GM23338 (cell line): ENCODE data around the gene ADD1. TPM values are rescaled to one million over a fixed set of nuclear protein-coding genes. Genes with fewer than 3 reads are reported as not detected.

Experiments
- ATAC-seq: fragments of 200-7000 bp; cut with Tn5 transposase; 3 replicates; pipeline ENCODE4 v1.9.1; 2020
- DNase-seq: peaks from one replicate; pipeline ENCODE4 v3.0.0-alpha.2; 2015; ENCODE audit warnings: low spot score
- H2AFZ ChIP-seq: fragments of 200-600 bp; sonication (generic); 2 replicates; pipeline ENCODE4 v1.8.0; 2016; ENCODE audit warnings: antibody characterized with exemption, mild to moderate bottlenecking, moderate library complexity
- H3F3A ChIP-seq: fragments of 200-600 bp; sonication (generic); replicated peaks from 2 replicates; pipeline ENCODE4 v1.8.0; 2017; ENCODE audit warnings: antibody characterized with exemption, mixed run types, low read depth
- H3K27ac ChIP-seq: fragments of 200-600 bp; sonication (generic); 2 replicates; pipeline ENCODE4 v1.6.1; 2016; ENCODE audit warnings: low read depth
- H3K27me3 ChIP-seq: fragments of 200-600 bp; sonication (generic); 2 replicates; pipeline ENCODE4 v1.8.0; 2016; ENCODE audit warnings: mild to moderate bottlenecking, mixed run types, moderate library complexity; ENCODE audit not compliant: insufficient read depth
- H3K36me3 ChIP-seq: fragments of 200-600 bp; sonication (generic); 2 replicates; pipeline ENCODE4 v1.8.0; 2016; ENCODE audit warnings: mild to moderate bottlenecking; ENCODE audit not compliant: insufficient read depth
- H3K4me1 ChIP-seq: fragments of 200-600 bp; sonication (generic); 2 replicates; pipeline ENCODE4 v1.8.0; 2016; ENCODE audit warnings: mild to moderate bottlenecking, moderate library complexity; ENCODE audit not compliant: insufficient read depth
- H3K4me2 ChIP-seq: fragments of 200-600 bp; sonication (generic); 2 replicates; pipeline ENCODE4 v1.7.1; 2017; ENCODE audit warnings: mixed run types
- H3K4me3 ChIP-seq: fragments of 200-600 bp; sonication (generic); 2 replicates; pipeline ENCODE4 v1.6.1; 2016; ENCODE audit warnings: mixed run types
- H3K79me2 ChIP-seq: fragments of 200-600 bp; sonication (generic); replicated peaks from 2 replicates; pipeline ENCODE4 v1.8.0; 2017; ENCODE audit warnings: mild to moderate bottlenecking; ENCODE audit not compliant: insufficient read depth
- H3K9me2 ChIP-seq: fragments of 200-600 bp; sonication (generic); 2 replicates; pipeline ENCODE4 v1.8.0; 2017; ENCODE audit not compliant: insufficient read depth
- H4K20me1 ChIP-seq: fragments of 200-600 bp; sonication (generic); replicated peaks from 2 replicates; pipeline ENCODE4 v1.8.0; 2017; ENCODE audit warnings: mild to moderate bottlenecking; ENCODE audit not compliant: insufficient read depth
- H3K27ac Mint-ChIP-seq: 2 replicates; pipeline ENCODE4 v1.8.0; 2020; ENCODE audit warnings: inconsistent platforms, mild to moderate bottlenecking, moderate library complexity, mixed read lengths
- H3K27me3 Mint-ChIP-seq: 3 replicates; pipeline ENCODE4 v1.8.0; 2022; ENCODE audit warnings: low read depth, mild to moderate bottlenecking, moderate library complexity, mixed read lengths, inconsistent platforms; ENCODE audit not compliant: insufficient read depth, poor library complexity
- H3K36me3 Mint-ChIP-seq: 3 replicates; pipeline ENCODE4 v1.8.0; 2021; ENCODE audit warnings: low read depth, mild to moderate bottlenecking, inconsistent platforms, moderate library complexity, mixed read lengths
- H3K4me1 Mint-ChIP-seq: 3 replicates; pipeline ENCODE4 v1.8.0; 2020; ENCODE audit warnings: mild to moderate bottlenecking, inconsistent platforms, mixed read lengths
- H3K4me3 Mint-ChIP-seq: 3 replicates; pipeline ENCODE4 v1.8.0; 2021; ENCODE audit warnings: moderate library complexity, mild to moderate bottlenecking, inconsistent platforms, mixed read lengths
- H3K9me3 Mint-ChIP-seq: 3 replicates; pipeline ENCODE4 v1.8.0; 2020; ENCODE audit warnings: moderate library complexity, mild to moderate bottlenecking, inconsistent platforms, mixed read lengths
- CTCF ChIP-seq, 2 experiments: fragments of 200-600 bp in 1 of 2; sonication (generic) in 1 of 2; conservative IDR thresholded peaks; 2 replicates each; pipeline versions ENCODE4 v1.5.1 to v1.6.1; 2016 to 2017; ENCODE audit warnings: antibody characterized with exemption in 2 of 2, low read depth in 2 of 2, mild to moderate bottlenecking in 2 of 2, moderate library complexity in 1 of 2
- EZH2phosphoT487 ChIP-seq: fragments of 200-600 bp; sonication (generic); IDR thresholded peaks from one replicate; pipeline ENCODE4 v1.8.1; 2018; ENCODE audit warnings: antibody characterized with exemption; ENCODE audit not compliant: unreplicated experiment
- JUNB ChIP-seq: IDR thresholded peaks from one replicate; pipeline ENCODE4 v1.6.1; 2016; ENCODE audit warnings: antibody characterized with exemption; ENCODE audit not compliant: unreplicated experiment
- NANOG ChIP-seq: IDR thresholded peaks from 2 replicates; pipeline ENCODE4 v1.6.1; 2016; ENCODE audit warnings: antibody characterized with exemption, borderline replicate concordance
- REST ChIP-seq: IDR thresholded peaks from one replicate; pipeline ENCODE4 v1.6.1; 2018; ENCODE audit warnings: antibody characterized with exemption; ENCODE audit not compliant: unreplicated experiment
- ZNF114 ChIP-seq: fragments of 250-450 bp; sonication (Bioruptor Pico); IDR thresholded peaks from 2 replicates; pipeline ENCODE4 v1.5.0; 2020; ENCODE audit warnings: mild to moderate bottlenecking, moderate library complexity
- ZNF331 ChIP-seq: fragments of 250-450 bp; sonication (Bioruptor Pico); IDR thresholded peaks from 2 replicates; pipeline ENCODE4 v1.5.0; 2020; ENCODE audit warnings: low read depth, mild to moderate bottlenecking, moderate library complexity
- ZNF462 ChIP-seq: fragments of 250-450 bp; sonication (Bioruptor Pico); IDR thresholded peaks from 2 replicates; pipeline ENCODE4 v1.5.0; 2020; ENCODE audit warnings: mild to moderate bottlenecking, moderate library complexity
- polyA plus RNA-seq: library from polyadenylated mRNA; unstranded; fragments of >200 nt; fragmentation: Nextera tagmentation; extraction: Ambion mirVana; gene quantifications from 2 replicates; pipeline ENCODE4 v1.2.1, GENCODE V29; 2016
- total RNA-seq: library from RNA; depleted of rRNA; stranded (reverse); fragments of >200 nt; shearing (Covaris generic); gene quantifications from 2 replicates; pipeline ENCODE4 v1.2.3, GENCODE V29; 2014

ADD1 gene
- total and polyA plus RNA-seq, 2 experiments from 2014 or later: 126 to 144 TPM

GRCh38 chr4:2907706-2908293 lies 64.2 kb downstream of the ADD1 start:
- no peak overlapping the region for H3K4me3 Mint-ChIP-seq
- H3K27me3 ChIP-seq: no peaks in the 10 kb centered on the region
- 0 out of 2 replicates have a peak, but pooled peaks cover 4% of the 10 kb centered on the region for H3F3A ChIP-seq
- H3K27ac Mint-ChIP-seq: no peak overlapping the region
- H2AFZ ChIP-seq: no peak overlapping the region
- H3K4me3 ChIP-seq: no peak overlapping the region
- peaks cover 15% of the 10 kb centered on the region; the same call in 1 of the 2 replicates for H3K36me3 ChIP-seq
- DNase-seq: no peak
- peaks cover 8% of the 10 kb centered on the region for H3K27me3 Mint-ChIP-seq
- H3K36me3 Mint-ChIP-seq: peaks cover 55% of the 10 kb centered on the region
- no peaks in the 10 kb centered on the region; the same call in 1 of the 2 replicates for H3K79me2 ChIP-seq
- H3K27ac ChIP-seq: no peak overlapping the region
- no peak for ATAC-seq
- no peak overlapping the region for H3K4me2 ChIP-seq
- no peaks in the 10 kb centered on the region for H3K4me1 Mint-ChIP-seq
- no peaks in the 10 kb centered on the region for H3K9me2 ChIP-seq
- TF ChIP-seq JUNB: no peak
- no peak for TF ChIP-seq ZNF331 (CRISPR knock-in tag)
- no peak for TF ChIP-seq REST
- H3K9me3 Mint-ChIP-seq: no peaks in the 10 kb centered on the region
- no peaks in the 10 kb centered on the region for H3K4me1 ChIP-seq
- peaks cover 14% of the 10 kb centered on the region for H4K20me1 ChIP-seq

GRCh38 chr4:2908686-2909085 lies 65.0 kb downstream of the ADD1 start:
- H3K9me3 Mint-ChIP-seq: no peaks in the 10 kb centered on the region
- ATAC-seq (no peak), DNase-seq (no peak)
- peaks cover 15% of the 10 kb centered on the region; the same call in 1 of the 2 replicates for H3K36me3 ChIP-seq
- no peaks in the 10 kb centered on the region for H3K4me1 ChIP-seq
- no peak overlapping the region for H2AFZ ChIP-seq
- H3K4me2 ChIP-seq: no peak overlapping the region
- H3K9me2 ChIP-seq: no peaks in the 10 kb centered on the region
- H3K27me3 Mint-ChIP-seq: peaks cover 8% of the 10 kb centered on the region
- no peaks in the 10 kb centered on the region; the same call in 1 of the 2 replicates for H3K79me2 ChIP-seq
- no peak overlapping the region for H3K4me3 Mint-ChIP-seq
- no peak overlapping the region for H3K27ac ChIP-seq
- no peak overlapping the region for H3K4me3 ChIP-seq
- no peak overlapping the region for H3K27ac Mint-ChIP-seq
- H3K36me3 Mint-ChIP-seq: peaks cover 55% of the 10 kb centered on the region
- H3K27me3 ChIP-seq: no peaks in the 10 kb centered on the region
- 0 out of 2 replicates have a peak, but pooled peaks cover 2% of the 10 kb centered on the region for H3F3A ChIP-seq
- no peaks in the 10 kb centered on the region for H3K4me1 Mint-ChIP-seq
- peaks cover 9% of the 10 kb centered on the region for H4K20me1 ChIP-seq
- no peak for TF ChIP-seq NANOG
- no peak for TF ChIP-seq ZNF331 (CRISPR knock-in tag)
- no peak for TF ChIP-seq CTCF (conservative IDR thresholded peaks at IDR 0.05; ENCODE audit: low read depth in 2 of 2)
- no peak for TF ChIP-seq ZNF114 (CRISPR knock-in tag)
- TF ChIP-seq ZNF462 (CRISPR knock-in tag): no peak
- no peak for TF ChIP-seq JUNB
- TF ChIP-seq EZH2phosphoT487: no peak
